Dendritic cell treated with granulocyte-macrophage colony-stimulating factor and Interleukin-4, amounts not matched to agents 40 ng/mL and 50 ng/mL, for 4 days (primary cell): Measurements from ENCODE around the gene BRCA1.
"Not testable (repeated sequence)": the region's sequence is repeated elsewhere in the genome, so short reads cannot be mapped to it uniquely, and the experiment has no call there.

Experiments used
- H3K27ac Mint-ChIP-seq: one replicate; pipeline ENCODE4 v1.8.0; 2022; ENCODE audit warnings: mild to moderate bottlenecking, mixed read lengths
- H3K27me3 Mint-ChIP-seq: one replicate; pipeline ENCODE4 v1.8.0; 2022; ENCODE audit warnings: mild to moderate bottlenecking, mixed read lengths
- H3K36me3 Mint-ChIP-seq: one replicate; pipeline ENCODE4 v1.8.0; 2022; ENCODE audit warnings: low read depth, mixed read lengths
- H3K4me1 Mint-ChIP-seq: one replicate; pipeline ENCODE4 v1.8.0; 2022; ENCODE audit warnings: low read depth, mixed read lengths
- H3K4me3 Mint-ChIP-seq: one replicate; pipeline ENCODE4 v1.8.0; 2022; ENCODE audit warnings: mild to moderate bottlenecking, moderate library complexity, mixed read lengths
- H3K9me3 Mint-ChIP-seq: one replicate; pipeline ENCODE4 v1.8.0; 2022; ENCODE audit warnings: mixed read lengths
- intact Hi-C: fragments of 100-400 bp; cut with micrococcal nuclease; formaldehyde crosslinking; loops from one replicate; pipeline ENCODE4 v1.15.0; 2022

The BRCA1 gene

DNA sequence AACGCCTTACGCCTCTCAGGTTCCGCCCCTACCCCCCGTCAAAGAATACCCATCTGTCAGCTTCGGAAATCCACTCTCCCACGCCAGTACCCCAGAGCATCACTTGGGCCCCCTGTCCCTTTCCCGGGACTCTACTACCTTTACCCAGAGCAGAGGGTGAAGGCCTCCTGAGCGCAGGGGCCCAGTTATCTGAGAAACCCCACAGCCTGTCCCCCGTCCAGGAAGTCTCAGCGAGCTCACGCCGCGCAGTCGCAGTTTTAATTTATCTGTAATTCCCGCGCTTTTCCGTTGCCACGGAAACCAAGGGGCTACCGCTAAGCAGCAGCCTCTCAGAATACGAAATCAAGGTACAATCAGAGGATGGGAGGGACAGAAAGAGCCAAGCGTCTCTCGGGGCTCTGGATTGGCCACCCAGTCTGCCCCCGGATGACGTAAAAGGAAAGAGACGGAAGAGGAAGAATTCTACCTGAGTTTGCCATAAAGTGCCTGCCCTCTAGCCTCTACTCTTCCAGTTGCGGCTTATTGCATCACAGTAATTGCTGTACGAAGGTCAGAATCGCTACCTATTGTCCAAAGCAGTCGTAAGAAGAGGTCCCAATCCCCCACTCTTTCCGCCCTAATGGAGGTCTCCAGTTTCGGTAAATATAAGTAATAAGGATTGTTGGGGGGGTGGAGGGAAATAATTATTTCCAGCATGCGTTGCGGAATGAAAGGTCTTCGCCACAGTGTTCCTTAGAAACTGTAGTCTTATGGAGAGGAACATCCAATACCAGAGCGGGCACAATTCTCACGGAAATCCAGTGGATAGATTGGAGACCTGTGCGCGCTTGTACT lies at the start of gene BRCA1:
BRCA1 (minus strand) TSS at position 232 of the 834 bp plus-strand sequence. CDS start 1,268 bp downstream, outside the sequence.
- Mint-ChIP-seq H3K27ac (peak within 1 kb of the TSS; percentile 76), H3K36me3 (peaks cover 45% of the 10 kb centered on the region), H3K9me3 (no peaks in the 10 kb centered on the region), H3K27me3 (no peaks in the 10 kb centered on the region), H3K4me1 (peaks cover 49% of the 10 kb centered on the region), H3K4me3 (peak within 1 kb of the TSS; percentile 96)
- intact Hi-C loops, result loop anchor here (1.0 to 5.0 kb wide), 2 partner anchors 45 to 103 kb away; partner anchors contain the start of gene VAT1

DNA sequence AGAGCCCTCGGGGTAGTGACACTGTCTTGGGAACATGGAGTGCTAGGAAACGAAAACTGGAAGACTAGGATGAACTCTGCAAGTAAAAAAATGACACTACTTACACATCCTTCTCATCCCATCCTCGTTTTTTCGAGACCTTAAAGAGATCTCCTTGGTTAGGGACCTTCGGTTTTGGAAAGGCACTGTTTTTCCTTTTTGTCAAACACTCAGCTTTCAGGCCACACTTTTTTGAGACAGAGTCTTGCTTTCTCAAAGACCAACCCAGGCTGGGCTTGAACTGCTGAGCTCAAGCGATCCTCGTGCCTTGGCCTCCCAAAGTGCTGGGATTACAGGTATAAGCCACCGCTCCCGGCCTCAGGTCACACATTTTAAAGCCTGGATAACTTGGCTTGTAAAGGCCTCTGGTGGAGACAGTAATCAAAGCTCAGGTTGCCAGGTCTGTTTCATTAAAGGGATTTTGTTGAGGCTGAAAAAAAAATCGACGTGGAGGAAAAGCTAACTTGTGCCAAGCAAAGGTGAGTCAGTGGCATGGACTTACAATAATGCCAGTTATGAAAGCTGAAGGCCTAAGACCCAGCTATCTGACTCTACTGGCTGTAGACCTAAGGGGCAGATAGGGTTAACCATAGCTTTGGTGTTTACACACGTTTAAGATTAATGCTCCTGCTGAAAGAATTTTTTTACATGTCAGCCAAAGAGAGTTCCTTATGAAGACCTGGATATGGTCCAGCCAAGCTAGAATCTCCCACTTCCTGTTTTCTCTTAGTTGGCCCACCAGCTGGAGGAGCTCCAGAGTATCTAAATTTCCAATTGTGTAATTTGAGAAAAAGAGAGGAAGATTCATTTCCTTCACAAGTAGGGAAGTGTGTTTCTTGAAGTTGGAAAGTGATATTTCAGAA lies 46.7 kb upstream of the BRCA1 start:
- H3K27me3 Mint-ChIP-seq, result no peaks in the 10 kb centered on the region
- intact Hi-C loops, result loop anchor here (1.0 kb wide), 1 partner anchor 40 kb away; no protein-coding TSS in a partner anchor
- H3K27ac Mint-ChIP-seq, result no peak overlapping the region
- peaks cover 27% of the 10 kb centered on the region for H3K4me1 Mint-ChIP-seq
- peak overlapping the region; percentile 66 for H3K4me3 Mint-ChIP-seq
- H3K36me3 Mint-ChIP-seq, result peaks cover 23% of the 10 kb centered on the region
- no peaks in the 10 kb centered on the region for H3K9me3 Mint-ChIP-seq

DNA sequence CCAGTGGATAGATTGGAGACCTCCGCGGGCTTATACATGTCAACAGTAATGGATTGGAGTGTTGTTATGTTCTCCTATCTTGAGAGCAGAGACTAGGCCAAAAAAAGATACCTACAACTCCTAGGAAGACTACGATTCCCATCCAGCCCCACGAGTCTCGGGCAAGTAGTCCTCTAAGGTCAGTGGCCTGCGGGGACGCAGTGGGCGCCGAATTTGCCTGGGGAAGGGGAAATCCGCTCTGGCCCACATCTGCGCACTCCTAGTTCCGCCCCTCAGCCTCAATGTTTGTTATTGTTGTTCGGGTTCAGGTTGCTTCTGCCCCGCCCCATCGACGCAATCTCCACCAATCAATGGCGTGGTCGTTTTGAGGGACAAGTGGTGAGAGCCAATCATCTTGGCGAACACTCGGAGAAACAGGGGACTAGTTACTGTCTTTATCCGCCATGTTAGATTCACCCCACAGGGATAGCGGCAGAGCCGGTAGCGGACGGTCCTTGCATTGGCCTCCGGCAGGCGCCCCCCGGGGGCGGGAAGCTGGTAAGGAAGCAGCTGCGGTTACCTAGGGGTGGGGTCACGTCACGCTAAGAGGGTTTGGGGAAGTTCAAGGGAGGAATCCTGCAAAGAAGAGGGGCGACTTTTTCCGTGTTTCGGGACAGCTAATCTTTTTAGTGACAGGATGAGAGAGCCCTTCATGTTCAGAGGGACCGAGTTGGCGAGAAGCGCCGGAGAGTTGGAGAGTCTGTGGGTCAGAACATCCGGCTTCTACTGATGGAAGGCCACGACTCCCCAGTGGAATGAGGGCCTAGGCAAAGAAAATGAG lies 45.8 kb upstream of the BRCA1 start, which contains the start of gene NBR1:
NBR1 (plus strand) TSS at position 449 of the 820 bp plus-strand sequence. CDS start 4,586 bp downstream, outside the sequence.
- Mint-ChIP-seq H3K9me3 (no peaks in the 10 kb centered on the region), H3K27me3 (no peaks in the 10 kb centered on the region), H3K4me1 (peaks cover 22% of the 10 kb centered on the region), H3K36me3 (peaks cover 23% of the 10 kb centered on the region), H3K4me3 (no peak within 1 kb of the TSS), H3K27ac (no peak within 1 kb of the TSS)
- intact Hi-C loops, result loop anchor here (1.0 kb wide), 1 partner anchor 46 kb away; the partner anchor contains the start of gene BRCA1

DNA sequence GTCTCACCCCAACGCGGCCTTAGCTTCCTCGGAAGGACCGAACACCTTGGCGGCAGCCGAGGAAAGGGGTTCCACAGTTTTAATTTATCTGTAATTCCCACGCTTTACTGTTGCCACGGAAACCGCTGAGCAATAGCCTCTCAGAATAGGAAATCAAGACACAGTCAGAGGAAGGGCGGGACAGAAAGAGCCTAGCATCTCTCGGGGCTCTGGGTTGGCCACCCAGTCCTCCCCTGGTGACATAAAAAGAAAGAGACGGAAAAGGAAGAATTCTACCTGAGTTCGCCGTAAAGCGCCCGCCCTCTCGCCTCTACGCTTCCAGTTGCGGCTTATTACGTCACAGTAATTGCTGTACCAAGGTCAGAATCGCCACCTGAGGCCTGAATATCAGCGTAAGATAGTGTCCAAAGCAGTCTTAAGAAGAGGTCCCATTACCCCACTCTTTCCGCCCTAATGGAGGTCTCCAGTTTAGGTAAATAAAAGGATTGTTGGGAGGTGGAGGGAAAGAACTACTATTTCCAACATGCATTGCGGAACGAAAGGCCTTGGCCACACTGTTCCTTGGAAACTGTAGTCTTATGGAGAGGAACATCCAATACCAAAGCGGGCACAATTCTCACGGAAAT lies 45.1 kb upstream of the BRCA1 start:
- Mint-ChIP-seq H3K9me3 (no peaks in the 10 kb centered on the region), H3K27ac (no peak overlapping the region), H3K4me3 (no peak overlapping the region), H3K4me1 (peaks cover 17% of the 10 kb centered on the region), H3K27me3 (no peaks in the 10 kb centered on the region), H3K36me3 (peaks cover 19% of the 10 kb centered on the region)
- intact Hi-C loops, result loop anchor here (1.0 kb wide), 1 partner anchor 45 kb away; the partner anchor contains the start of gene BRCA1

DNA sequence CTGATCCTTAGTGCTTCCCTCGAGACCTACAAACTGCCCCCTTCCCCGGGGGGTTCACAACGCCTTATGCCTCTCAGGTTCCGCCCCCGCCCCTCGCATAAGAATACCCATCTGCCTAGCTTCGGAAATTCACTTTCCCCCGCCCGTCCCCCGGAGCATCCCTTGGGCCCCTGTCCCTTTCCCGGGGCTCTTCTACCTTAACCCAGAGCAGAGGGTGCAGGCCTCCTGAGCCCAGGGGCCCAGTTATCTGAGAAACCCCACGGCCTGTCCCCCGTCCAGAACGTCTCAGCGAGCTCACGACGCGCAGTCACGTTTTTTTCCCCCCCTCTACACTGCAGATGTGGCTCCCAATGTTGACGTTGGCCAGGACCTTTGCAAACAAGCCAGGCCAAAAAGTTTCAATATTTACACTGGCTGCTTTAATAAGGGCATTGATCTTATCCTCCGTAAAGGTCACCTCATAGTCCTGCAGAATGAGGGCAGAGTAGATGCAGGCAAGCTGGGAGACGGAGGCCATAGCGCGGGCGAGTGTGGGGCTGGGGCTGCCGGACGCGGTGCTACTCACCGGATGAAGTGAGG lies 44.5 kb upstream of the BRCA1 start:
- Mint-ChIP-seq H3K4me3 (no peak overlapping the region), H3K36me3 (peaks cover 16% of the 10 kb centered on the region), H3K27ac (no peak overlapping the region), H3K4me1 (peaks cover 14% of the 10 kb centered on the region), H3K9me3 (no peaks in the 10 kb centered on the region), H3K27me3 (no peaks in the 10 kb centered on the region)
- intact Hi-C loops, result loop anchor here (1.0 to 2.0 kb wide), 2 partner anchors 44 to 145 kb away; partner anchors contain the start of genes BRCA1 and RND2

DNA sequence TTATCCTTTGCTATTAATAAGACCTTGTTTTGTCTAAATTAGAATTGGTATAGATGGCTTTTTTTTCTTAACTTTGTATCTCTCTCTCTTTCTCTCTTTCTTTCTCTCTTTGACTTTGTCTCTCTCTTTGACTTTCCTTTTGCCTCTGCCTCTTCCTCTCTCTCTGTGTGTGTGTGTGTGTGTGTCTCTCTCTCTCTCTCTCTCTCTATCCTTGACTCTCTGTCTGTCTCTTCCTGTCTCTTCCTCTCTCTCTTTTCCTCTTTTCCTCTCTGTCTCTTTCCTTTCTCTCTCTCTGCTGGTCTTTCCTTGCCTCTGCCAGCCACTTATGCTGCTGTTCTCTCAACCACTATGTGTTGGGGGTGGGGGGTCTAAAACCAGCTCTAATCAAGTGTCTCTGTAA lies 40.8 kb upstream of the BRCA1 start:
- H3K27me3 Mint-ChIP-seq, intact Hi-C loops, H3K4me1 Mint-ChIP-seq, H3K9me3 Mint-ChIP-seq, H3K4me3 Mint-ChIP-seq: not testable (repeated sequence)
- H3K27ac Mint-ChIP-seq, result peak overlapping the region; percentile 0
- peaks cover 27% of the 10 kb centered on the region for H3K36me3 Mint-ChIP-seq

DNA sequence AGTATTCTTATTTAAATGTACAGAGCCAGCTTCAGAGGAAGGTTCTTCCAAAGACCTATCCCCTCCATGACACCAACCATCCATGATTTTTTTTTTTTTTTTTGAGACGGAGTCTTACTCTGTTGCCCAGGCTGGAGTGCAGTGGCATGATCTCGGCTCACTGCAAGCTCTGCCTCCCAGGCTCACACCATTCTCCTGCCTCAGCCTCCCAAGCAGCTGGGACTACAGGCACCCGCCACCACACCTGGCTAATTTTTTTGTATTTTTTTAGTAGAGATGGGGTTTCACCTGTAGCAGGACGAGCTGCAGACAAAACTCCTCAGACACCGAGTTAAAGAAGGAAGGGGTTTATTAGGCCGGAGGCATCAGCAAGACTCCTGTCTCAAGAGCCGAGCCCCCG lies 34.8 kb upstream of the BRCA1 start:
- H3K4me1 Mint-ChIP-seq, H3K9me3 Mint-ChIP-seq, H3K27me3 Mint-ChIP-seq, H3K4me3 Mint-ChIP-seq, intact Hi-C loops, H3K27ac Mint-ChIP-seq: not testable (repeated sequence)
- peaks cover 30% of the 10 kb centered on the region for H3K36me3 Mint-ChIP-seq

DNA sequence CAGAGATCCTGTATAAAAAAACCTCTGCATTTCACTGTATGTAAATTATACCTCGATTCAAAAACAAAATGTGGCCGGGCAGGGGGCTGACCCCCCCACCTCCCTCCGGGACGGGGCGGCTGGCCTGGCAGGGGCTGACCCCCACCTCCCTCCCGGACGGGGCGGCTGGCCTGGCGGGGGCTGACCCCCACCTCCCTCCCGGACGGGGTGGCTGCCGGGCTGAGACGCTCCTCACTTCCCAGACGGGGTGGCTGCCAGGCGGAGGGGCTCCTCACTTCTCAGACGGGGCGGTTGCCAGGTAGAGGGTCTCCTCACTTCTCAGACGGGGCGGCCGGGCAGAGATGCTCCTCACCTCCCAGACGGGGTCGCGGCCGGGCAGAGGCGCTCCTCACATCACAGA lies 34.1 kb upstream of the BRCA1 start:
- H3K4me3 Mint-ChIP-seq, H3K4me1 Mint-ChIP-seq, H3K9me3 Mint-ChIP-seq, H3K27me3 Mint-ChIP-seq, intact Hi-C loops, H3K27ac Mint-ChIP-seq: not testable (repeated sequence)
- H3K36me3 Mint-ChIP-seq, result peaks cover 25% of the 10 kb centered on the region

DNA sequence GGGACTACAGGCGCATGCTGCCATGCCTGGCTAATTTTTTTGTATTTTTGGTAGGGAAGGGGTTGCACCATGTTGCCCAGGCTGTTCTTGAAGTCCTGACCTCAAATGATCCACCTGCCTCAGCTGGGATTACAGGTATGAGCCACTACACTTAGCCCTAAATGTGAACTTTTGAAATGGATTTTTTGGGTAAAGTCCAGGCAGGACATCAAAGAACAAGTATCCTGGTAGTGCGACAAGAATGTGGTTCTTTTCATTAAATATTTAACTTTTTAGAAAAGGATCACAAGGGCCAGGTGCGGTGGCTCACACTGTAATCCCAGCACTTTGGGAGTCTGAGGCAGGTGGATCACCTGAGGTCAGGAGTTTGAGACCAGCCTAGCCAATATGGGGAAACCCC lies 30.5 kb upstream of the BRCA1 start:
- intact Hi-C loops, result no loop called here
- no peak overlapping the region for H3K4me3 Mint-ChIP-seq
- peaks cover 12% of the 10 kb centered on the region for H3K9me3 Mint-ChIP-seq
- peaks cover 31% of the 10 kb centered on the region for H3K36me3 Mint-ChIP-seq
- H3K27ac Mint-ChIP-seq, result no peak overlapping the region
- H3K4me1 Mint-ChIP-seq, result no peaks in the 10 kb centered on the region
- H3K27me3 Mint-ChIP-seq, result no peaks in the 10 kb centered on the region

DNA sequence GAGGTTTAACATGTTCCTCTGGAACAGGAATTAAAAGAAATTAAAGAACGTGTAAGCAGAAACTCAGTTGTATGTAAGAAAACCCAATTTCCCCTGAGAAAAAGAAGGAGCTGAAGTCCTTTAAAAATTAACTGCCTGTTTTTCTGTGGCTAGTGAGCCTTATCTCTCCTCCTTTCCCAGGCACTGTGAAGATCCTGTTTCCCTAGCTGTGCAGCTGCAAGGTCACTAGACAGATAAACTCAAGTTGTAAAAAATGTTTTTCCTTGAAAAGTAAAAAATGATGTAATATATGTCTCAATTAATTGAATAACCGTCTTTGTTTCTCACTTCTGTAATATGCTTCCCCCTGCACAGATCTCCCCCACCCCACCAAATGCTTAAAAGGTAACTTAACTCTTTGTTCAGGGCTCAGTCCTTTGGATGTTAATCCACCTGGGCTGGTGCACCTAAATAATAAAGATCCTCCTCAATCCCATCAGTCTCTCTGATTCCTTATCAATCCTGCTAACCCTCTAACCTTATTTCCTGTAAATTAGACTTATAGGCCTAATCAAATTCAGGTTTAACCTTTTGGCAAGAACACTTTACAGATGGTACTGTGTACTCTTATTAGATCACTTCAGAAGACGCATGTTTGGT lies 28.2 kb upstream of the BRCA1 start:
- not testable (repeated sequence) for H3K27ac Mint-ChIP-seq, H3K4me3 Mint-ChIP-seq

DNA sequence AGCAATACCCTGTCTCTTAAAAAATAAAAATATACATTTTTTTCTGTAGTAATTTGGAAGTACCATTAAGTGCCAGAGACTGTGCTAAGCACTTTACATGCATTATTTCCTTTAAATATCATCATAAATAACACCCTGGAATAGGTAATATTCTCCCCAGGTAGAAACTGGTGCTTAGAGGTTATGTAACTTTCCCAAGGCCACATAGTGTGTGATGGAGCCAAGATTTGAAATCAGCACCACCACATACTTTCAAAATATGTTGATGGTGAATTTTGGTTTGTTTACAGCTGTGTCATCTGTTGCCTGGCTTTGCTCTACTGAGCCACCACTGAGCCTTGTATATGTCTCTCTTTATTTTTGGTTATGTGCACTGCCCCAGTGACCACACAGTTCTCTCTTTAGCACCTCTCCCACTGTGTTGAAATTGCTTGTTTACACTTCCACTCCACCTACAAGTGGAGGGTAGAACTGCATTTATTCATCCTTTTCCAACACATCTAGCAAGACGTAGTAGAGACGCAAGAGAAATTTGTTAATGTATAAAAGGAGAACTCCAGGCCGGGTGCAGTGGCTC lies 26.8 kb upstream of the BRCA1 start:
- no peak overlapping the region for H3K27ac Mint-ChIP-seq
- no peaks in the 10 kb centered on the region for H3K27me3 Mint-ChIP-seq

More for the DNA sequence above, 28.2 kb upstream of the BRCA1 start:
- peaks cover 39% of the 10 kb centered on the region for H3K36me3 Mint-ChIP-seq
- intact Hi-C loops, H3K4me1 Mint-ChIP-seq, H3K27me3 Mint-ChIP-seq: not testable (repeated sequence)
- peaks cover 12% of the 10 kb centered on the region for H3K9me3 Mint-ChIP-seq

DNA sequence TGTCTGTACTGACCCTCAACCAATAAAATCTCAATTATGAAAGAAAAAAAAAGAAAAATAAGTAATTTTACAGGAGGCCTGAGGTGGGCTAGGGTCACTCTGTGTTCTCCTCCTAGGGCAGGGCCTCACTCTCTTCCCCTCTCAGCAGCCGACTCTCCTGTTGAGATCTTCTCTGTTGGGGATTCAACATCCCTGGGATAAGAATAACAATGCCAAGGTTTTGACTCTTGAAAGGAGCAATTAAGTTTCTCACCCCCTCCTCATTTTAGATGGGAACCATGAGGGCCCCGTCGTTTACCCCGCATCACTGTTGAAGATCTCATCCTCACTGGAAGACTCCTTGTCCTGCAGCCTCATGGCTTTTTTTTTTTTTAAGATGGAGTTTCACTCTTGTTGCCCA lies 21.5 kb upstream of the BRCA1 start:
- H3K4me1 Mint-ChIP-seq, result no peaks in the 10 kb centered on the region
- no peak overlapping the region for H3K27ac Mint-ChIP-seq
- H3K36me3 Mint-ChIP-seq, result peaks cover 47% of the 10 kb centered on the region
- no peaks in the 10 kb centered on the region for H3K27me3 Mint-ChIP-seq
- intact Hi-C loops, result no loop called here
- H3K9me3 Mint-ChIP-seq, result no peaks in the 10 kb centered on the region
- no peak overlapping the region for H3K4me3 Mint-ChIP-seq

More for the DNA sequence above, 26.8 kb upstream of the BRCA1 start:
- Mint-ChIP-seq H3K9me3 (peaks cover 12% of the 10 kb centered on the region), H3K4me3 (no peak overlapping the region), H3K36me3 (peaks cover 42% of the 10 kb centered on the region), H3K4me1 (no peaks in the 10 kb centered on the region)
- intact Hi-C loops, result no loop called here
